ENCODE results near the gene CACNA1A.

The CACNA1A gene

DNA sequence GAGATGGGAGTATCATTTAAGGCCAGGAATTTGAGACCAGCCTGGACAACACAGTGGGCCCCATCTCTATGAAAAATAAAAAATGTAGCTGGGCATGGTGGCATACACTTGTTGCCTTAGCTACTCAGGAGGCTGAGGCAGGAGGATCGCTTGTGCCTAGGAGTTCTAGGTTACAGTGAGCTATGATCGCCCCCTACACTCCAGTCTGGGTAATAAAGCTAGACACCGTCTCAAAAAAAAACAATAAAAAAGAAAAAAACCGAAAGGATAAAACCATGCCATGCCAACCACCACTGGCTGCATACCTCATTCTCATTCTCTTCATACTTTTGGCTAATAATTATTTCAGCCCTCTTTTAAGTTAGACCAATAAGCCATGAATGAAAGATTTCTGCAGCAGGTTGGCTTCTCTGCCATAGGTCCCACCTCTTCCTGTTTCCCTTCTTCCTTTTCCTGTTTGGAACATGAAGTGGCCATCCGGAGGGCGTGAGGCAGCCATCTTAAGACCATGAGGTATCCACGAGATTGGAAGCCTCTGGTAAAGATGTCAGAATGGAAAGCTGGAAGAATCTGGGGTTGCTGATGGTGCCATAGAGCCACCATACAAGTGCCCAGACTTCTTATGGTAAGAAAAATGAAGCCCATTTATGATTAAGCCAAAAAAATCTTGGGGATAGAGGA is 171.3 kb downstream of the CACNA1A start:
- no peak for TF ChIP-seq Cebpa-rat (IDR thresholded peaks at IDR 0.05)

DNA sequence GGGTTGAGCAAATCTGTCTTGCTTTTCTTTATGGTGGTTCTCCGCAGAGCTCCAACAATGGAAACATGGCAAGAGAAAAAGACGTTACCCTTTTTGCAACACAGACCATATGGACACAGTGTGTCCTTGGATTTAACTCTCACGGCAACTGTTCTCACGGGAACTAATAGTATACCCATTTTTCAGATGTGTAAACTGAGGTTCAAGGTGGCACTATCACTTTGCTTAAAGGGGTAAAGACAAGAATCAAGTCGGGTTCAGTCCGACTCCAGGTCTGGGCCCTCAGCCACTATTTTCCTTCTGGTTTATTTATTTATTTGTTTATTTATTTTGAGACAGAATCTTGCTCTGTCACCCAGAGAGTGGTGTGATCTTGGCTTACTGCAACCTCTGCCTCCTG is 176.0 kb downstream of the CACNA1A start:
- Histone ChIP-seq H4K20me1 (no peaks in the 10 kb centered on the region), H3K9me3 (peaks cover 9% of the 10 kb centered on the region), H3K4me3 (no peak overlapping the region), H3K4me1 (no peaks in the 10 kb centered on the region), H3K27me3 (no peaks in the 10 kb centered on the region), H3K36me3 (no peaks in the 10 kb centered on the region), H3K9ac (no peak overlapping the region), H3K4me2 (no peak overlapping the region), H3K27ac (no peak overlapping the region)
- no peak for TF ChIP-seq Cebpa-rat (IDR thresholded peaks at IDR 0.05)

More for the DNA sequence above, 171.3 kb downstream of the CACNA1A start:
- H3K4me1 ChIP-seq = peaks cover 8% of the 10 kb centered on the region
- H4K20me1 ChIP-seq = no peaks in the 10 kb centered on the region
- H3K4me2 ChIP-seq = no peak overlapping the region
- H3K9ac ChIP-seq = no peak overlapping the region
- H3K4me3 ChIP-seq = no peak overlapping the region
- no peaks in the 10 kb centered on the region for H3K36me3 ChIP-seq
- H3K27ac ChIP-seq = no peak overlapping the region
- no peaks in the 10 kb centered on the region for H3K27me3 ChIP-seq
- H3K9me3 ChIP-seq = peaks cover 9% of the 10 kb centered on the region

DNA sequence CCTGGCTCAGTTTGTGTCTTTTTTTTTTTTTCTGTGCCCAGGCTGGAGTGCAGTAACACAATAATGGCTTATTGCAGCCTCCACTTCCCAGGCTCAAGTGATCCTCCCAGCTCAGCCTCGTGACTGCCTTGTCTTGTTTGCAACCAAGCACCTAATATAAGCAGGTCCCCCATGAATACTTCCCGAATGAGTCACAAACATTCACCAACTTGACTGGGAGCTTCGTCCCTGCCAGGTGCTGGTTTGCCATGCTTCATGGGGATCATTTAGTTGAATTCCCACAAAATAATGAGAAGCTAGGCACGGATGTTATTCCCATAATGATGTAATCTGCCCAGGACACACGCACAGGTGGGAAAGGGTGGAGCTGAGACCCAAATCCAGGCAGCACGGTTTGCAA is 176.5 kb downstream of the CACNA1A start:
- peaks cover 9% of the 10 kb centered on the region for H3K9me3 ChIP-seq
- no peaks in the 10 kb centered on the region for H3K4me1 ChIP-seq
- no peaks in the 10 kb centered on the region for H3K27me3 ChIP-seq
- no peak for TF ChIP-seq Cebpa-rat (IDR thresholded peaks at IDR 0.05)
- H3K4me2 ChIP-seq = no peak overlapping the region
- no peaks in the 10 kb centered on the region for H4K20me1 ChIP-seq
- no peak overlapping the region for H3K4me3 ChIP-seq
- no peaks in the 10 kb centered on the region for H3K36me3 ChIP-seq
- H3K9ac ChIP-seq = no peak overlapping the region
- no peak overlapping the region for H3K27ac ChIP-seq

DNA sequence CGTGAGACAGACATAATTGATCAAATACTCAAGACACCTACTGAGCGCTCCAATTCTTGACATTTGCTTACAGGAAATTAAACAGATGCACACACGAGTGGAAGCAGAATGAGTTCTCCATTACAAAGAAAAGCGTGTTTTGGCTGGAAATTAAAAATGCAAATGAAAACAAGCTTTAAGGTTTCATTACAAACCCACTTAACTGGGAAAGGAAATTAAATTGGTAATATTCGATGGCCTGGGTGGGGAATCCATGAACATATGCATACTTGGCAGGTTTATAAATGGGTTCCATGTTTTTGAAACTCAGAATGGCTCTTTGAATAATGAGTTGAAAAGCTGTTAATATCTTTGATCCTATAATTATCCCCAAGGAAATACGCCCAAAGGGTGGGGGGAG is 178.0 kb downstream of the CACNA1A start:
- no peak for TF ChIP-seq Cebpa-rat (IDR thresholded peaks at IDR 0.05)
- Histone ChIP-seq H3K9me3 (peaks cover 9% of the 10 kb centered on the region), H3K4me1 (no peaks in the 10 kb centered on the region), H3K9ac (no peak overlapping the region), H3K27me3 (no peaks in the 10 kb centered on the region), H3K36me3 (no peaks in the 10 kb centered on the region), H3K27ac (no peak overlapping the region), H3K4me2 (no peak overlapping the region), H3K4me3 (no peak overlapping the region), H4K20me1 (no peaks in the 10 kb centered on the region)

DNA sequence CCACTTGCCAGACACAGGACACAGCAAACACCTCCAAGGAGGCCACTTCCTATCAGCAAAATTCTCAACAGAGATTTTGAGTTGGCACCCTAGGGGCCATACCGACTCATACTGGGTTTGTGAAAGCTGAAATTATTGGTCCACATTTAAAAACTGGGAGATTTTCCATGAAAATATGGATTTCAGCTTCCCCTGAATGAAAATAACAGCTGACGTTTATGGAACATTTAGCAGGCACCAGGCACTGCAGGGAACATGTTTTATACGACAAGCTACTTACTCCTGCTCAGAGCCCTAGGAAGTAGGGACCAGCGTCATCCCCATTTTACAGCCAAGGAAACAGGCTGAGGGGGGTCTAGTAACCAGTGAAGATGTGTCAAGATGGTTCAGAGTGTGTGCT is 186.8 kb downstream of the CACNA1A start:
- no peak overlapping the region for H3K4me3 ChIP-seq
- H3K9ac ChIP-seq = no peak overlapping the region
- no peaks in the 10 kb centered on the region for H4K20me1 ChIP-seq
- no peaks in the 10 kb centered on the region; the same call in 1 of the 2 replicates for H3K4me1 ChIP-seq
- no peak overlapping the region for H3K4me2 ChIP-seq
- peaks cover 17% of the 10 kb centered on the region for H3K9me3 ChIP-seq
- no peak overlapping the region for H3K27ac ChIP-seq
- no peak for TF ChIP-seq Cebpa-rat (IDR thresholded peaks at IDR 0.05)
- H3K27me3 ChIP-seq = no peaks in the 10 kb centered on the region
- H3K36me3 ChIP-seq = no peaks in the 10 kb centered on the region

DNA sequence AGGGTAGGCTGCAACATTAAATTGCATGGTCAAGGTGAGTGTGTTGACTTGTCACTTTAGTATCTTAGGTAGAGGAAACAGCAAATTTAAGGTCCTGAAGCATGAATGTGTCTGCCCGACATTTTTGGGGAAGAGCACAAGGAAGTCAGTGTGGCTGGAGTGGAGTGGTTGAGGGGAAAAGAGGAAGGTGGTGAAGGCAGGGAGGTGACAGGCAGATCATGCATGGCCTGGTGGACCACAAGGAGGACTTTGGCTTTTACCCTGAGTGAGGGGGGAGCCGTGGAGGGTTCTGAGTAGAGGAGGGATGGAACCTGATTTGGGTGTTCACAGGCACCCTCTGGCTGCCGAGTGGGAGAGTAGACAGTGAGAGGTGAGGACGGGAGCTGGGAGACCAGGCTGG is 188.1 kb downstream of the CACNA1A start:
- Histone ChIP-seq H3K9ac (no peak overlapping the region), H4K20me1 (no peaks in the 10 kb centered on the region), H3K27ac (no peak overlapping the region), H3K27me3 (no peaks in the 10 kb centered on the region), H3K4me2 (no peak overlapping the region), H3K4me3 (no peak overlapping the region), H3K9me3 (peaks cover 17% of the 10 kb centered on the region), H3K4me1 (no peaks in the 10 kb centered on the region; the same call in 1 of the 2 replicates), H3K36me3 (no peaks in the 10 kb centered on the region)
- TF ChIP-seq Cebpa-rat (IDR thresholded peaks at IDR 0.05) = no peak

DNA sequence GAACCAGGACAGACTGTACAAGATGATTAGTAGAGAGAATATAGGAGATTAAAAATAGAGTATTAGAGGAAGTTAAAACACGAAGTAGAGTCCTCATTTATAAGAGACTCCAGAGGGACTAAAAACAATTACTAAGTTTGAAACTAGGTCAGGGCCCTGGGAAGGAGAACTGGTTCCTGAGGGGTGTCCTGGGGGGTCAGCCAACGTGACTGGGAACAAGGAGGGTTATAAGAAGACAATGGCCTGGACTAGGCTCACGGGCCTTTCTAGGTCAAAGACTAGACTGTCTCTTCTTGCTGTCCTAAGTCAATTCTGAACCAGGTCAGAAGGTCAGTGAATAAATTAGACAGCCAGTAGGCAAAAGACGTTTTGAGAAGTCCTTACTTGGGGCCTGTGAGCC is 190.8 kb downstream of the CACNA1A start:
- Histone ChIP-seq H3K4me2 (no peak overlapping the region), H3K27me3 (no peaks in the 10 kb centered on the region), H3K9me3 (no peaks in the 10 kb centered on the region), H3K4me3 (no peak overlapping the region), H3K27ac (no peak overlapping the region), H3K36me3 (no peaks in the 10 kb centered on the region), H4K20me1 (no peaks in the 10 kb centered on the region), H3K4me1 (no peaks in the 10 kb centered on the region; the same call in 1 of the 2 replicates), H3K9ac (no peak overlapping the region)
- no peak for TF ChIP-seq Cebpa-rat (IDR thresholded peaks at IDR 0.05)

DNA sequence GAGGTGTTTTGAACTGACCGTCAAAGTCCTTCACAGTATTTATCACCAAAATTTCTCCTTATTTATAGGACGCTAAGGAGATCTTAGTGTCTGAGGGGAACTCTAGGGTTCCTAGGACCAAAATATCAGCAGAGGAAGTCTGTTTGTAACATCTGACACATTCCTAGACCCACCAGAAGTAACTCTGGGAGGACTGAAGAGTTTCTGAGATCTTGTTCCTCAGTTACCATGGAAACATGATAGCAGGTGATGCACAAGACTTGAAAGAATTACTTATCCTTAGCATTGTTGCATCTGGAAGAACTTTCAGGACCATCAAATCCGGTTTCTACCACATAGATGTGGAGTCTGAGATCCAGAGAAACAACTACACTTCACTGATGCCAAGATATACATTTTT is 191.5 kb downstream of the CACNA1A start:
- H3K9me3 ChIP-seq = no peaks in the 10 kb centered on the region
- no peak overlapping the region for H3K4me2 ChIP-seq
- no peaks in the 10 kb centered on the region for H3K36me3 ChIP-seq
- H3K9ac ChIP-seq = no peak overlapping the region
- no peaks in the 10 kb centered on the region for H3K27me3 ChIP-seq
- H3K4me1 ChIP-seq = no peaks in the 10 kb centered on the region; the same call in 1 of the 2 replicates
- no peak overlapping the region for H3K4me3 ChIP-seq
- TF ChIP-seq Cebpa-rat (IDR thresholded peaks at IDR 0.05) = no peak
- H4K20me1 ChIP-seq = no peaks in the 10 kb centered on the region
- H3K27ac ChIP-seq = no peak overlapping the region

DNA sequence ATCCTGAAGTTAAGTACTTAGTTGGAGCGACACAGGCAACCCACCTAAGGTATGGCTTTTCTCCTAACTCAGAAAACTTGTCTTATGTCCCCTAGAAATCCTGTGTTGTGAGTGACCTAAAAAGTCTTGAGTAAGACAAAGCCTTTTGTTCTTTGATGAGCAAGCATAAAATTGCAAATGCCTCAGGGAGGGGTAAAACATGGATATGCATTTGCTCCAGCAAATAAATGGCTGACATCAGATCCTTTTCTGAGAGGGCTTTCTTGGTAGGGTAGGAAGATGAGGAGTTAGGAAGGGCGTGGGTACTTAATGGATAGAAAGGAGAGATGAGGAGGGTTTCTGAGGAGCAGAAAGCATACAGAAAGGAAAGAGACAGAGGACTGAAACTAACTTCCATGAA is 192.4 kb downstream of the CACNA1A start:
- Histone ChIP-seq H3K4me1 (no peaks in the 10 kb centered on the region; the same call in 1 of the 2 replicates), H4K20me1 (no peaks in the 10 kb centered on the region), H3K27me3 (no peaks in the 10 kb centered on the region), H3K36me3 (no peaks in the 10 kb centered on the region), H3K27ac (no peak overlapping the region), H3K4me2 (no peak overlapping the region), H3K9me3 (no peaks in the 10 kb centered on the region), H3K4me3 (no peak overlapping the region), H3K9ac (no peak overlapping the region)
- no peak for TF ChIP-seq Cebpa-rat (IDR thresholded peaks at IDR 0.05)

DNA sequence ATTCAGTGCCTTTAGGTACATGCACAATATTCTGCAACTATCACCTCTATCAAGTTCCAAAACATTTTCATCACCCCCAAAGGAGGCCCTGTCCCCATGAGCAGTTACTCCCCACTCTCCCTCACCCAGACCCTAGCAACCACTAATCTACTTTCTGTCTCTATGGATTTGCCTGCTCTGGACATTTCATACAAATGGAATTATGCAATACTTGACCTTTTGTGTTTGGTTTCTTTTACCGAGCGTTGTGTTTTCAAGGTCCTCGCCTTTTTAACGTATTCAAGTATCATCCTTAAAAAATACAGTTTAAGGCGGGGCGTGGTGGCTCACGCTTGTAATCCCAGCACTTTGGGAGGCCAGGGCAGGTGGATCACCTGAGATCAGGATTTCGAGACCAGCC is 196.4 kb downstream of the CACNA1A start:
- H3K4me2 ChIP-seq = no peak overlapping the region
- no peaks in the 10 kb centered on the region for H4K20me1 ChIP-seq
- H3K36me3 ChIP-seq = no peaks in the 10 kb centered on the region

More for the DNA sequence above, 196.4 kb downstream of the CACNA1A start:
- Histone ChIP-seq H3K9ac (no peak overlapping the region), H3K9me3 (no peaks in the 10 kb centered on the region), H3K4me1 (peaks cover 3% of the 10 kb centered on the region), H3K27ac (no peak overlapping the region), H3K27me3 (no peaks in the 10 kb centered on the region), H3K4me3 (no peak overlapping the region)
- TF ChIP-seq Cebpa-rat (IDR thresholded peaks at IDR 0.05) = 0 out of 2 replicates have a peak, but pooled peaks have one; percentile 24

Measured in BLaER1 (cell line).